Esophagus squamous epithelium (tissue), 4 donors: ENCODE measurements around the gene S100A6.

ENCODE experiments used
- CTCF ChIP-seq, 6 experiments: fragments of 450-650 bp in 4 of 6; fragments of 200-600 bp in 2 of 6; sonication (generic) in 2 of 6; IDR thresholded peaks; one replicate each; pipeline ENCODE4 v1.5.1; 2016 to 2019; ENCODE audit warnings: antibody characterized with exemption in 6 of 6, mild to moderate bottlenecking in 4 of 6, moderate library complexity in 4 of 6
- POLR2A ChIP-seq, 4 donors: fragments of 450-650 bp; IDR thresholded peaks; one replicate each; pipeline ENCODE4 v1.6.1; 2017; ENCODE audit warnings: antibody characterized with exemption in 4 of 4, mild to moderate bottlenecking in 4 of 4, moderate library complexity in 3 of 4

GRCh38 chr1:153485863-153486262, 49.9 kb downstream of the S100A6 start:
- TF ChIP-seq CTCF (IDR thresholded peaks at IDR 0.05) (no peak), POLR2A (IDR thresholded peaks at IDR 0.05) (no peak)
